SKM-1 treated with dmso at 0.1 percent for 144 hours (cell line): ENCODE results near the gene GPR15.

ENCODE experiments used
- DNase-seq: peaks from one replicate; lab custom pipeline; 2025; ENCODE audit not compliant: unreplicated experiment; lab: John Stamatoyannopoulos, UW

The GPR15 gene

GRCh38 chr3:98531622-98532274, at the start of gene GPR15:
Gene GPR15, plus strand, starts transcription at chr3:98531978. Its CDS starts 56 bp downstream, at chr3:98532034.
- DNase-seq, result no peak

- no peak for DNase-seq
These were observed 48.9 kb upstream of the GPR15 start for GRCh38 chr3:98482717-98483482.

GRCh38 chr3:98483626-98484025, 48.2 kb upstream of the GPR15 start:
- no peak for DNase-seq

- DNase-seq, result no peak
These were observed 34.4 kb upstream of the GPR15 start, which contains the start of gene OR5K2 for GRCh38 chr3:98497381-98497780. Gene OR5K2, plus strand, starts transcription at chr3:98497681. Its CDS starts 0 bp downstream, at chr3:98497681.

- no peak for DNase-seq
These were observed 31.8 kb upstream of the GPR15 start for GRCh38 chr3:98500019-98500418.

DNA sequence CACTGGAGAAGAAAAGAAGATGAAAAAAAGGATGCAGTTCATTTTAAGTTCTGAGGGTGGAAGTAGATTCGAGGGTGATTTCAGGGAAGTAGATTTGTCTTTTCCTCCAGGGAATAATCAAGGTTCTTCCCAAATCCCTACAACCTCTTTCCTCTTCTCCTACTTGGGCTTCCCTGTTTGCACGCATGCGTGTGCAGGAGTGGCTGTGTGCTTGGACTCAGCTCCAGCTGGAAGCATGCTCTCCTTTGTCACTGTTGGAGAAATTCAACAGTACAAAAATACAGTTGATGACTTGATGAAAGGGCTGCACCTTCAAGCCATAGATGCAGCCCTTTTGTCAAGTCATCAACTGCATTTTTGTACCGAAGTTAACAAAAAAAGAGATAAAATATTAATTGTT, 30.5 kb upstream of the GPR15 start:
- no peak for DNase-seq

DNA sequence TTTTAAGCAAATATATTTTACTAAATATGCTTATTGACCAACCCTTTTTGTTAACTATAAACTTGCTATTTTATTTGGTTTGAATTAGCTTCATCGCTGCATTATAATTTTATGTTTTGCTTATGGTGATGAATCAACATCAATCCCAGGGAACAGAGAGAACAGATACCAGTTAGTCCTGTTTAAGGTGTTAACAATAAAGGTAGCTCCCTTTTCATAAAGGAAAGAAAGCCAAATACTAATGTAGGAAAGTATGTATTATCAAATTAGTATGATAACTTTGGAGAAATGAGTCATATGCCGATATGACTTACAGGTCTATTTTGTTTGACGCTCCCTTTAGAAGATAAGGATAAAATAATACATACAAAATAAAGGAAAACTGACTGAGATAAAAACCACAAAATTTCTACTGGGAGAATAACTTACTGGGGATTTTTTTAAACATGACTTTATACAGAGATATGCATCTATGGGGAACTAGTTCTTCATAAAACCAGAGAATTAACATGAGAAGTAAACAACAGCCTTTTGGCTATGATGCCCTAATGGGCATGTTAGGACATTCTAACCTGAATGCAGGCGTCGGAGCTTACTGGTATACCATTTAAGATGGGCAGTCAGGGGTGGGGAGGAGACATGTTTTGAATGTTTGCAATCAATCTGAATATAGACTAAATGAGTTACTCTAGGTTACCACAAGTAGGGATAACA, 29.8 kb upstream of the GPR15 start:
- DNase-seq, result no peak

GRCh38 chr3:98504539-98504938, 27.2 kb upstream of the GPR15 start:
- no peak for DNase-seq

DNA sequence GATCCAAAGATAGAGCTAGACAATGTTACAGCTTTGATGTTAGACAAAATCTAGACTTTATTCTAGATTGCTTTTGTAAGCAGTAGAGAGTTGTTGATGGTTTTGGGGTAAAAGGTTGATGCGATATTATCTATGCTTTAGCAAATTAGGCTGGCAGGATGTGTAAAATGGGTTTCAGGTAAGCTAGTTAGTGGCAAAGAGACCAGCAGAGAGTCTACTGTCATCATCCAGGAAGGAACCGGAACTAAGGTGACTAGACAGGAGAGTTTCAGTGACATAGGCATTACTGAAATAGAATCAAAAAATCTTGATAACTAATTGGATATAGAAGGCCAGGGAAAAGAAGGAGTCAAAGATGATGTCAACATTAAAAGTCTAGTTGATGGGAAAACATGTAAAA, 23.2 kb upstream of the GPR15 start:
- no peak for DNase-seq

GRCh38 chr3:98512576-98512975, 19.2 kb upstream of the GPR15 start:
- no peak for DNase-seq

GRCh38 chr3:98513091-98513511, 18.7 kb upstream of the GPR15 start:
- peak; percentile 78 for DNase-seq

DNA sequence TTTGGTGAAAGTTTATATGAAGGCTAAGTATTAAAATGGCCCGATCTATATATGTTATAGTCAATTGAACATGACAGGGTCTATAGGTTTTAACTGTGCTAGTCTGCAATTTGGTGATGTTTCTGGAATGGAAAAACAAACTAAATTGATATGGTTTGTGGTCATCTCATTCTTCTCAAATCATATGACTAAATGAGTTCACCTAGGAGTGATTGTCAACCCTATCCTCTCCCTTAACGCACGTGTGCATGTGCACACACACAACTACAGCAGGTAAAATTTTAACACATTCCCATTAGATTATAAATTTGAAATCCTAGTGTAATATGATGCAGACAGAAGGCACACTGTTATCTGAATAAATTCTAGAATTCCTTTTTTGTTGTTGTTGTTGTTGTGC, 18.0 kb upstream of the GPR15 start:
- DNase-seq, result no peak

- DNase-seq, result no peak
These were observed 16.8 kb upstream of the GPR15 start for GRCh38 chr3:98514948-98515347.

DNA sequence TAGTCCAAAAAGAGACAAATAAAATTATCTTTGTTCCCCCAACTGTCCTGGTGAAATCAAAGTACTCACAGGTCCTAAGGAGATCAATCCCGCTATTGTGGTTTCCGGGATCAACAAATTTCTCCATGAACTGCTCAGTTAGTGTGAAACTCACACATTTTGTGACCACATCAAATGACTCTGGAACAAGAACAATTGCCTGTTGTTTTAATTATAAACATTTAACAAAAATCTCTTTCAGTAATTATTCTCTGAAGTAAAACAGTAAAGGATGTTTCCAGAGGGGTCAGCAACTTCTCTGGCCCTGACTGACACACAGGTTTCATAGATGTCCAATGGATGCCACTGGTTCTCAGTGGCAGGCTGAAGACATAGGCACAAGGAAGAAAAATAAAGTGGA, 13.0 kb upstream of the GPR15 start:
- no peak for DNase-seq

DNA sequence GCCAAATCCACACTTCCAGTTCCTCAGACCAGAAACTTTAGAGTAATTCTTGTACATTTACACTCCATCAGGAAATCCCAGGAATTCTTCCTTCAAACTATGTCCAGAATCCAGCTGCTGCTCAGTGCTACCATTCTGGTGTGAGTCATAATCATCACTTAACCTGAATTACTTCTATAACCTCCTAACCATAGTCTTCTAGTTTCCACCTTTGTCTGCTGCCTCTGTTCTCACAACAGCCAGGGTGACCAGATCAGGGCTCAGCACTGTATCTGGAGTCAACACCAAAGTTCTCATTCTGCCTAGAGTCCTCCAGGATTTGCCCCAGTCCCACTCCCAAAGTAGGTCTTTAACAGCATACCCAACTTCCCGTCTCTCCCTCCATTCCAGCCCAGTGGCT, 12.4 kb upstream of the GPR15 start:
- no peak for DNase-seq

DNA sequence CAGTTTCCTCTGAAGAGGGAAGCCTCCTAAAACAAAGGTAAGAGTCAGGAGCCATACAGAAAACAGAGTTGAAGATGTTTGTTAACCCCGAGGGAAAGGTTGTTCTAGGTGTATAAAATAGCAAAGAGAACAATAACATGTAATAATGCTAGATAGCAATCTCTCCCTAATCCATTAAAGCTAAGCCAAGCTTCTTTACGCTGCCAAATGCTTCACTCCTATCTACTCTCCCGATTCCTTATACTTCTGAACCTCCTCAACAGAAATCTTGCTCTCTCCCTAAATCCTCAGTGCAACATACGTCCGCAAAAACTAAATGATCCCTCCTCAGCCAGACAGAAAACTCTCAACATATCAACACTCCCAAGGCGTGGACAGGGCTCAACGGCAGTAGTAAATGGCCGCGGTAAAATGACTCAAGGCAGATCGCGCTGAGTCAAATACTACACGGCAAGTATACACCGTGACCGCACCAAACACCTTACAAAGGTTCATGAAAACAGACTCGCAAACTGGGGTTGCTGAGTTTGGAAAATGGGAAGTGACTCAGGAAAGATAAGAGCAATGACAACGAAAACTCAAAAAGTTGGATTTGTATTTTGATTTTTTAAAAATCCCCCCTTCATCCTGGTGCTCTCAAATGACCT, 9.8 kb upstream of the GPR15 start:
- DNase-seq, result no peak

GRCh38 chr3:98522544-98523281, 9.1 kb upstream of the GPR15 start, which contains the start of gene CLDND1:
Gene CLDND1, minus strand, starts transcription at chr3:98522902. Its CDS starts 1,478 bp downstream, at chr3:98521424.
- peak; percentile 92 for DNase-seq

- no peak for DNase-seq
These were observed 6.3 kb upstream of the GPR15 start for GRCh38 chr3:98525494-98525893.

DNA sequence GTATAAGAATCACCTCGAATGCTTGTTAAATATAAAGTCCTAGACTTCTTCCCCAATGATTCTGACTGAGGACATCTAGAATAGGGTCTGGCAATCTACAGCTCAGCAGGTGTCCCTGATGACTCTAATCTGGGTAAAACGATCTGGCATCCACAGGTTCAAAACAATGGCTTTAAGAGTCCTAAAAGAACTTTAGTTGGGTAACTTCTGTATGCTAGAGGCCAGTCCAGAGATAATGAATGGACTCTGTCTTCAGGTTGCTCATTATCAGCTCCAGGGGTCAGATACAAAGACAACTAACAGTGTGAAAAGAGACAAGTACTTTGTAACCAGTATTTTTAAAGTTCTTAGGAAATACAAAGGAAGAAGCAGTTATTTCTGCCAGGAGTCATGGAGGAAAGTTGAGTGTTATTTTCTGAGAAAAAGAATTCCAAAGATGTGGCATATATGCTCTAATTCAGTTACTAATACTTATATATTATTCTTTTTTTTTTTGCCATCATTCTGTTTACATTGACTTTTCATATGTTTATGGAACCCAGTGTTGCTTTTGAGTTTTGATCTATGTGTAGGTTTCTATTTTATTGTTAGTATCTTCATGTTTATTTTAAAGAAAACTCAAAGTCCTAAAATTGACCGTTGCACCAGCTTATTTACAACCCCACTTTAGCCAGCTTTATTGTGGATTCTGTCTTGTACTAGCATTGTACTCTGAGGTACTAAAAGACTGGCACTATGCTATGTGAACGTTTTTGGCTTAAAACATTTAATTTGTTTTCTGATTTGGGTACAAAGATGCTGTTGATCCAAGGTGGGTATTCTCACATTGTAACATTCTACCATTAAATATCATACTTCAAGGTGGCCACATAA, 3.1 kb upstream of the GPR15 start:
- DNase-seq, result no peak
